Measurements from ENCODE around the gene SPAST.
"Not testable (repeated sequence)": the region's sequence is repeated elsewhere in the genome, so short reads cannot be mapped to it uniquely, and the experiment has no call there.

The SPAST gene

GRCh38 chr2:32128636-32129035, 65.3 kb downstream of the SPAST start:
- no peak for DNase-seq

- no peak for DNase-seq
Measured at GRCh38 chr2:32129086-32129485, 65.7 kb downstream of the SPAST start.

DNA sequence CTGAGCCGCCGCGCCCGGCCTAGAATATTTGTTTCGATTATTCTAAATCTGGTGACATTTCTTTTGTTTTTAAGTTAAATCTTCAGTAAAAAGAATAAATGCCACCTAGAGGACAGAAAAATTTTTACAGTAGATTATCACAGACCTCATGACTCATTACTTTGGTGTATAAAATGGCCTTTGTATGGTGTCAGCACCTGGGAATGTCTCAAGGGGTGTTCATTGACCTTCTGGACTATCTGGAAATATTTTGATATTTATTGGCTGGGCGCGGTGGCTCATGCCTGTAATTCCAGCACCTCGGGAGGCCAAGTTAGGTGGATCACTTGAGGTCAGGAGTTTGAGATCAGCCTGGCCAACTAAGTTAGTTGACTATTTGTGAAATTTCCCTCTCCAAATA, 72.1 kb downstream of the SPAST start:
- no peak for DNase-seq

GRCh38 chr2:32136097-32136496, 72.7 kb downstream of the SPAST start:
- DNase-seq: no peak

GRCh38 chr2:32151544-32151943, 88.2 kb downstream of the SPAST start:
- not testable (repeated sequence) for DNase-seq

- no peak for DNase-seq
Measured at GRCh38 chr2:32159678-32160077, 96.3 kb downstream of the SPAST start.

DNA sequence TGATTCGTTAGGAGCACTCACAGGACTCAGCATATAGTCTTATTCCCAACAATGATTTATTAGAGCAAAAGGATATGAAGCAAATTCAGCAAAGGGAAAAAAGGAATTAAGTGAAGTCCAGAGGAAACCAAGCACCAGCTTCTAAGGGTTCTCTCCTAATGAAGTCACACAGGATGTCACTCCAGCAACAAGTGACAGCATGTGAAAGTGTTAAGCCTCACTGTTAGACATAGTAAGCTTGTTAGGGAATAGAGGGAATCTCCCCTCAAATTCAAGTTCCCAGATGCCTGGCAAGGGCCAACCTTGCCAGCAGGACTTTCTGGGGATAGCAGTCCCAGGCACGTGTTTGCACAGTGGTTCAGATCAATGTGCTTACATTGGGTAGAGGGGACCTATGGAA, 97.9 kb downstream of the SPAST start:
- DNase-seq: no peak

DNA sequence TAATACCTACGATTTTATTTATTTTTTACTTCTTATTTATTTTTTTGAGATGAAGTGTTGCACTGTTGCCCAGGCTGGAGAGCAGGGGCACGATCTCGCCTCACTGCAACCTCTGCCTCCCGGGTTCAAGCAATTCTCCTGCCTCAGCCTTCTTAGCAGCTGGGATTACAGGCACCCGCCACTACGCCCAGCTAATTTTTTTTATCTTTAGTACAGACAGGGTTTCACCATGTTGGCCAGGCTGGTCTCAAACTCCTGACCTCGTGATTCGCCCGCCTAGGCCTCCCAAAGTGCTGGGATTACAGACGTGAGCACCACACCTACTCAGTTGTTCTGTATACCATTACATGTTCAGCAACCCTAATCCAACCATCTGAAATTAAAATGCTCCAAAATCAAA, 100.9 kb downstream of the SPAST start:
- DNase-seq: not testable (repeated sequence)

GRCh38 chr2:32165027-32165347, 101.6 kb downstream of the SPAST start:
- not testable (repeated sequence) for DNase-seq

GRCh38 chr2:32166115-32166574, 102.8 kb downstream of the SPAST start:
- no peak for DNase-seq

GRCh38 chr2:32168513-32168912, 105.2 kb downstream of the SPAST start:
- DNase-seq: no peak

- DNase-seq: no peak
Measured at GRCh38 chr2:32172870-32173269, 109.5 kb downstream of the SPAST start.

DNA sequence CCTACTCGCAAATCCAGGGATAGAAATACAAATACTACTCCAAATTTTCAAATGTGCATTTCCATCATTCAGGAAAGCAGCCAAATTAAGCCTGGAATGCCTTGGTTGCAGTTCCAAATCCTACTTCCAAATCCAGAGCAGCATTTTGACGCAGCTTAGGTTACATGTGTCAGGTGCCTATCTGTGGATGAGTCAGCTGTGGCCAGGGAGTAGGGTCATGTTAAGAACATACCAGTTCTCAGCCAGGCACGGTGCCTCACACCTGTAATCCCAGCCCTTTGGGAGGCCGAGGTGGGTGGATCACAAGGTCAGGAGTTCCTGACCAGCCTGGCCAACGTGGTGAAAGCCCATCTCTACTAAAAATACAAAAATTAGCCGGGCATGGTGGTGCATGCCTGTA, 119.3 kb downstream of the SPAST start:
- no peak for DNase-seq

DNA sequence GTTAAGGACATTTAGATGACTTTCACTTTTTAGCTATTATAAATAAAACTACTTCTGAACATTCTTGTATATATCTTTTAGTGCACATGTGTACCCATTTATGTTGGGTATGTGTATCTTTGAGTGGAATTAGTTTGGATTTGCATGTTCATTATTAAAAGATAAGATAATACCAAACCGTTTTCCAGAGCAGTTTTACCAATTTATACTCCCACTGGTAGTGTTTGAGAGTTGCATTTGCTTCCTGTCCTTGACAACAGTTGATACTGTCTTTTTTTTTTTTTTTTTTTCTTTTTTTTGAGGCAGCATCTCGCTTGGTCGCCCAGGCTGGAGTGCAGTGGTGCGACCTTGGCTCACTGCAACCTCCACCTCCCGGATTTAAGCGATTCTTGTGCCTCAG, 125.7 kb downstream of the SPAST start:
- DNase-seq: no peak

- DNase-seq: no peak
Measured at GRCh38 chr2:32192418-32192817, 129.1 kb downstream of the SPAST start.

GRCh38 chr2:32200814-32201213, 137.5 kb downstream of the SPAST start:
- DNase-seq: no peak

- DNase-seq: not testable (repeated sequence)
Measured at GRCh38 chr2:32203428-32203827, 140.1 kb downstream of the SPAST start.

All from NCI-H1105 (cell line).